ENCODE measurements around the gene GRIN2C.

The GRIN2C gene

DNA sequence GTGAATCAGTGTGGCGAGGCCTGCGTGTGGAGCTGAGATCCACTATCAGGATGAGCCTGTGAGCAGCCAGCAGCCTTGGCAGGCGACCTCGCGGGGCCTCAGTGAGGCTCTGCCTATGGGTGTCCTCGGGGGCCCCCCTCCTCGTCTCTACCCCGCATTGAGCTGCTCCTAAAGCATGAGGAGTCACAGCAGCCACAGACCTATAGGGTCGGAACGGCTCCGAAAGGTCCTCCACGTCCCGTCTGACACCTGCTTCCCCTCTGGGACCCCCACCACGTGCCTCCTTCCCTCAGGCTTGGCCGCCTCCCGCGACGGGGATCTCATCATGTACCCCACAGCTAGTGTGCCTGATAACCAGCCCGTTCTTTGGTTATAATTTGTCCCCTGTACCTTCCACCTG is 28.8 kb downstream of the GRIN2C start:
- H3K4me3 ChIP-seq (ENCODE audit: low read depth in 1 of 2, low read length in 1 of 2), result no peak overlapping the region
- peaks cover 5 to 9% of the 10 kb centered on the region in 2 experiments for H3K4me1 ChIP-seq (ENCODE audit: control insufficient read depth in 1 of 2, insufficient read depth in 1 of 2, low read depth in 1 of 2, low read length in 1 of 2)
- H3K9me3 ChIP-seq, result no peaks in the 10 kb centered on the region
- H3K27me3 ChIP-seq, result no peaks in the 10 kb centered on the region
- H3K27ac ChIP-seq, result no peak overlapping the region
- H3K36me3 ChIP-seq, result peaks cover 60% of the 10 kb centered on the region
- TF ChIP-seq, protein P1, sequence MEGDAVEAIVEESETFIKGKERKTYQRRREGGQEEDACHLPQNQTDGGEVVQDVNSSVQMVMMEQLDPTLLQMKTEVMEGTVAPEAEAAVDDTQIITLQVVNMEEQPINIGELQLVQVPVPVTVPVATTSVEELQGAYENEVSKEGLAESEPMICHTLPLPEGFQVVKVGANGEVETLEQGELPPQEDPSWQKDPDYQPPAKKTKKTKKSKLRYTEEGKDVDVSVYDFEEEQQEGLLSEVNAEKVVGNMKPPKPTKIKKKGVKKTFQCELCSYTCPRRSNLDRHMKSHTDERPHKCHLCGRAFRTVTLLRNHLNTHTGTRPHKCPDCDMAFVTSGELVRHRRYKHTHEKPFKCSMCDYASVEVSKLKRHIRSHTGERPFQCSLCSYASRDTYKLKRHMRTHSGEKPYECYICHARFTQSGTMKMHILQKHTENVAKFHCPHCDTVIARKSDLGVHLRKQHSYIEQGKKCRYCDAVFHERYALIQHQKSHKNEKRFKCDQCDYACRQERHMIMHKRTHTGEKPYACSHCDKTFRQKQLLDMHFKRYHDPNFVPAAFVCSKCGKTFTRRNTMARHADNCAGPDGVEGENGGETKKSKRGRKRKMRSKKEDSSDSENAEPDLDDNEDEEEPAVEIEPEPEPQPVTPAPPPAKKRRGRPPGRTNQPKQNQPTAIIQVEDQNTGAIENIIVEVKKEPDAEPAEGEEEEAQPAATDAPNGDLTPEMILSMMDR (IDR thresholded peaks at IDR 0.05), result no peak

DNA sequence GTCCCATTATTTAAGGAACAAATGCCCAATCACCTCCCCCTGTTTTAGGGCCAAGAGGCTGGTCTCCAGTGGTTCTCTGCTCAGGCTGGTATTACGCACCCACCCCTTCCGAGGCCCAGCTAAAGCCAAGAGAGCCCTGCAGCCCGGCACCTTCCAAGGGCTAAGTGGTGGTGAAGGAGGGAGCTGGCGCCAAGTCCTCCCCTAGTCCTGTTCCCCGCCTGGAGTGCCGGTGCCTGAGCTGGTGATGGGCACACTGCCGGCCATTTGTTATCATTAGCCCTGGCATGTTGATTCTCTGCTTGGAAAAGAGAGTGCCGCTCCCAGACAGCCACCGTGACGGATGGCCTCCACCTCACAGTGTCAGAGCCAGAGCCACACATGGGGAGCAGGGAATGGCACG is 31.9 kb downstream of the GRIN2C start:
- Histone ChIP-seq H3K27me3 (no peaks in the 10 kb centered on the region), H3K36me3 (peaks cover 77% of the 10 kb centered on the region), H3K4me1 (ENCODE audit: control insufficient read depth in 1 of 2, insufficient read depth in 1 of 2, low read depth in 1 of 2, low read length in 1 of 2) (no peaks in the 10 kb centered on the region), H3K27ac (no peak overlapping the region), H3K4me3 (ENCODE audit: low read depth in 1 of 2, low read length in 1 of 2) (no peak overlapping the region), H3K9me3 (no peaks in the 10 kb centered on the region)
- TF ChIP-seq, protein P1 (IDR thresholded peaks at IDR 0.05), result no peak

DNA sequence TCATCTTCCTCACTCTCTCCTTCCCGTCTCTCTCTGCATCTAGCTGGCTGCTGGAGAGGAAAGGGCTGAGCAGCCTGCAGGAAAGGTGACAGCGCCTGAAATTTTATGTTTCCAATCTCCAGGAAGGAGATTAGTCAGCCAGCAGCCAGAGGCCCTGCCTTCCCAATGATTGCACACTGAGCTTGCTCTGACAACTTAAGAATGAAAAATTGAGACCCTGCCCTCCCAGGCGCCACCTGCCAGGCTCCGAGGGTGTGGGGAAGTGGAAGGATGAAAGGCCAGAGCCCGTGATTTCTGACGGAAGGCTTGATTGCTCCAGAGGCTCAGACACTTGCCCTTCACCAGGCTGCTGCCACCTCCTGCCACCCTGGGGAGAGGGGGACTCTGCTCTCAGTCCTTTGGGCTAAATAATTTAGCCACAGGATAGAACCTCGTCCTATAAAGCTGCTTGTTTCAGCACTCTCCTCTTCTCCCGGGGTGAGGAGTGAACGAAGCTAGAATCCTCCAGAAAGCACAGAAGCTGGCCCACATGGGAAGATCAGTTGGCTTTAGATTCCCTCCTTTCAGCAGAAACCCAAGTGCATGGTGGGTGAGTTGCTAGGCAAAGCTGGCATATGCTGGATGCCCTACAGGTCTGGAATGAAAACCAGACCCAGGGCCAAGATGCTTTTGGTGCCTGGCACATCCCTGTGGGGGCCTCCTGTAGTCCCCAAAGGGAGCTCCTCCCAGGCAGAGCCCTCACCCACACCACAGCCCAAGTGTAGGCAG is 33.5 kb downstream of the GRIN2C start:
- TF ChIP-seq, protein P1 (IDR thresholded peaks at IDR 0.05), result no peak
- H3K4me1 ChIP-seq (ENCODE audit: control insufficient read depth in 1 of 2, insufficient read depth in 1 of 2, low read depth in 1 of 2, low read length in 1 of 2), result no peaks in the 10 kb centered on the region
- no peaks in the 10 kb centered on the region for H3K9me3 ChIP-seq
- no peaks in the 10 kb centered on the region for H3K27me3 ChIP-seq
- no peak overlapping the region for H3K4me3 ChIP-seq (ENCODE audit: low read depth in 1 of 2, low read length in 1 of 2)
- no peak overlapping the region for H3K27ac ChIP-seq
- peaks cover 86% of the 10 kb centered on the region for H3K36me3 ChIP-seq

DNA sequence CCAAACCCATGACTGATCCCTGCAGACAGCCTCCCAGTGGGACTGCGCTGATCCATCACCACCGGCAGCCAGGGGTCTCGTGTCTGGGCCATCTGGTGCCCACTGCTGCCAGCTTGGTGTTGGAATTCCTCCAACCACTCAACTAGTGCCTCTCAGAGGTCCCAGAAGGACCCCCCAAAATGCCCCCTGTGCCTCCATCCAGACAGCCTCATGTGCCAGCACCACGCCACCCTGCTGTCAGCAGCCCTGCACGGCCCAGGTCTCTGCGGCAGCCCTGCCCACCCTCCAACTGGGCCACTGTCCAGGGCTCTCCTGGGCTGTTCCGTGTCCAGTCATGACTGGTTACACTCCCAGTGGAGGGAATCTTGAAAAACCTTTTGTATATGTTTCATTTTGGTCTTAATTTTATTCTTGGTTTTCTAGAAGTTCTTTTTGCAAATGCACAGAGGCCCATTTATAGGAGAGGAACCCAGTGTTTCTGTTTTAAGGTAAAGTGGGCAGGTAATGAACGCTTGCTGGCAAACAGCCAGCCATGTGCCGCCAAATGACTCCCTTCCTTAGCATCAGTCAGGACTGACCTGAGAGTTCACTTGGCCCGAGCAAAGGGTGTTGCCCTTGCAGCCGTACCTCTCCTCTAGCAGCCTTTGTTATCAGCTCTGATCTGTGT is 34.6 kb downstream of the GRIN2C start:
- TF ChIP-seq, protein P1 (IDR thresholded peaks at IDR 0.05), result no peak
- Histone ChIP-seq H3K4me1 (ENCODE audit: control insufficient read depth in 1 of 2, insufficient read depth in 1 of 2, low read depth in 1 of 2, low read length in 1 of 2) (no peaks in the 10 kb centered on the region), H3K36me3 (peaks cover 86% of the 10 kb centered on the region), H3K4me3 (ENCODE audit: low read depth in 1 of 2, low read length in 1 of 2) (no peak overlapping the region), H3K27me3 (no peaks in the 10 kb centered on the region), H3K9me3 (no peaks in the 10 kb centered on the region), H3K27ac (no peak overlapping the region)

DNA sequence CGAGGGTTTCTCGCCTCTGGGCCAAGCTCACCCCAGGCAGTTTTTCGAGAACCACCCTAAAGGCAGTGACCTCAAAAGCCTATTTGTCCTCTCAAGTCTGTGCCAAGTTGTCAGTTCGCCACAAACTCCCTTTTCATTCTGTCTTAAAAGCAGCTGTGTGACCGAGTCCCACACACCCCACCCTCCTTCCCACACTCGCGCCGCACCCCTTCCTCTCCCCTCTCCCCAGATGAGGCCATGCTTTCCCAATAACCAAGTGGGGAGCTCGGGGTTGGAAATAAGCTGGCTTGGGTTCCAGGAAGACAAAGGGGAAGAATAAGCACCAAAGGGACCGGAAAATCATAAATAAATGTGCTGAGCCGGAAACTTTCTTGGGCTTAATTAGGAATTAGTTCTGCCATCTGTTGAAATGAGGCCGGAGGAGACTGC is 36.7 kb downstream of the GRIN2C start:
- peaks cover 87% of the 10 kb centered on the region for H3K36me3 ChIP-seq
- TF ChIP-seq, protein P1 (IDR thresholded peaks at IDR 0.05), result no peak
- no peaks in the 10 kb centered on the region for H3K9me3 ChIP-seq
- no peaks in the 10 kb centered on the region for H3K4me1 ChIP-seq (ENCODE audit: control insufficient read depth in 1 of 2, insufficient read depth in 1 of 2, low read depth in 1 of 2, low read length in 1 of 2)
- no peak overlapping the region for H3K4me3 ChIP-seq (ENCODE audit: low read depth in 1 of 2, low read length in 1 of 2)
- H3K27ac ChIP-seq, result no peak overlapping the region
- no peaks in the 10 kb centered on the region for H3K27me3 ChIP-seq
